ENCODE measurements around the gene SPOCK1. TPM values are rescaled to one million over a fixed set of nuclear protein-coding genes. Genes with fewer than 3 reads are reported as not detected.

SPOCK1 gene
- total and polyA plus RNA-seq, 4 donors = 0.07 to 0.18 (median 0.17) TPM; not detected in 1

DNA sequence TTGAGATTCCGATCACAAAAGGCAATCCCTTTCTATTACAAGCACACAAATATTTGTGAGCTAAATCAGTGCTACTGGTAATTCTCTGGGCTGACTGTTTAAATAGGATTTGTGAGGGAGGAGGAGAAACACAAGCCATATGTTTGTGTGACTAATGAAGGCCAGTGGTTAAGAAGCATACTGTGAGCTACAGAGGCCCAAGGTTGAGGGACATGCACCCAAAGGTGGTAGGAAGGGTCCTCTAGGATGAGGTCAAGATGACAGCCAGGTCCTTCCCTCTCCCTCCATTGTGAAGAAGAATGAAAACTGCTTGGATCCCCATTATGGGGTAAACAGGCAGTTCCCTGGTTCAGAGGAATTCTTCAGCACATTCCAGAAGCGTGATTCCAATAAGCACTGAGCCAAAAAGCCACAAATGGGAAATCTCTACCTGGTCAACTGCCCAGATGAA lies 83.9 kb downstream of the SPOCK1 start (continued):
- TF ChIP-seq, protein P1, sequence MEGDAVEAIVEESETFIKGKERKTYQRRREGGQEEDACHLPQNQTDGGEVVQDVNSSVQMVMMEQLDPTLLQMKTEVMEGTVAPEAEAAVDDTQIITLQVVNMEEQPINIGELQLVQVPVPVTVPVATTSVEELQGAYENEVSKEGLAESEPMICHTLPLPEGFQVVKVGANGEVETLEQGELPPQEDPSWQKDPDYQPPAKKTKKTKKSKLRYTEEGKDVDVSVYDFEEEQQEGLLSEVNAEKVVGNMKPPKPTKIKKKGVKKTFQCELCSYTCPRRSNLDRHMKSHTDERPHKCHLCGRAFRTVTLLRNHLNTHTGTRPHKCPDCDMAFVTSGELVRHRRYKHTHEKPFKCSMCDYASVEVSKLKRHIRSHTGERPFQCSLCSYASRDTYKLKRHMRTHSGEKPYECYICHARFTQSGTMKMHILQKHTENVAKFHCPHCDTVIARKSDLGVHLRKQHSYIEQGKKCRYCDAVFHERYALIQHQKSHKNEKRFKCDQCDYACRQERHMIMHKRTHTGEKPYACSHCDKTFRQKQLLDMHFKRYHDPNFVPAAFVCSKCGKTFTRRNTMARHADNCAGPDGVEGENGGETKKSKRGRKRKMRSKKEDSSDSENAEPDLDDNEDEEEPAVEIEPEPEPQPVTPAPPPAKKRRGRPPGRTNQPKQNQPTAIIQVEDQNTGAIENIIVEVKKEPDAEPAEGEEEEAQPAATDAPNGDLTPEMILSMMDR (IDR thresholded peaks at IDR 0.05; ENCODE audit: low read depth, low read length, missing input control) = no peak

DNA sequence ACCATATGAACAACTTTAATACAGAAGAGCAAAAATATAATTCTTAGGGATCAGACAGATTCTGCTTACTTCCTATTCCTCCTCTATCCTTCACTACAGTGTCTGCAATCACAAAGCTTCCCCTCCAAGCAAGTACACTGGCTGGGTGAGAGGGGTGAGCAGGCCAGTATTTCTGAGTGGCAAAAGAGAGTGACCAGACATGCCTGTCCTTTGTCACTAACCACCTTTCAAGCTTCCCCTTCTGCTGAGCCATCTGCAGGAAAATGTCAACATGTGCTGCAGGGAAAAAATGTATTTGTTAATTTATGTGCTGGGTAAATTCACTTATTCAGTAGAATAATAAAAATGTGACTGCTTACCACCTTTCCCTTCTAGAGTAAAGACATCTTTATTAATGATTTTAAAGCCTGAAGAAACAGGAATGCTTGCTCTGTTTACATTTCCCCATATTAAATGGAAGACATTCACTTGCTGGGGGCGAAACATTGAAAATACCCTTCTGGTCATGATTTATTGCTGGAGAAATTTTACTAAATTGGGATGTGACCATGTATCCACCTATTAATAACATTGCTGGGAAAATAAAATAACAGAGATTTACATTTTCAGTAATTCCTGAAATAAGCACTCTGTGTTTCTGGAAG lies 84.9 kb downstream of the SPOCK1 start:
- Histone ChIP-seq H3K27ac (ENCODE audit: low read depth in 1 of 2, low read length in 2 of 2) (no peak overlapping the region), H3K27me3 (ENCODE audit: control insufficient read depth in 4 of 4, insufficient read depth in 4 of 4, low read length in 3 of 4) (no peaks in the 10 kb centered on the region), H3K9ac (ENCODE audit: low read depth in 1 of 2, low read length in 2 of 2) (no peak overlapping the region), H3K4me3 (ENCODE audit: low read depth in 1 of 3, low read length in 3 of 3) (no peak overlapping the region), H3K4me1 (ENCODE audit: control insufficient read depth in 4 of 4, insufficient read depth in 4 of 4, low read length in 3 of 4) (no peaks in the 10 kb centered on the region), H3K9me3 (ENCODE audit: control insufficient read depth in 4 of 4, low read length in 3 of 4) (no peaks in the 10 kb centered on the region), H3K36me3 (ENCODE audit: control insufficient read depth in 4 of 4, insufficient read depth in 3 of 4, low read depth in 1 of 4, low read length in 3 of 4) (no peaks in the 10 kb centered on the region)
- DNase-seq (ENCODE audit: low spot score) = no peak
- WGBS = 57% methylated on average over 1 of the region's 1 CpG
- TF ChIP-seq RXRA (IDR thresholded peaks at IDR 0.05) (no peak), JUND (IDR thresholded peaks at IDR 0.05) (no peak), SP1 (IDR thresholded peaks at IDR 0.05) (no peak), NR2F2 (IDR thresholded peaks at IDR 0.05) (no peak), GABPA (IDR thresholded peaks at IDR 0.05 in 1 of 2, conservative IDR thresholded peaks at IDR 0.05 in 1 of 2) (no peak), RAD21 (IDR thresholded peaks at IDR 0.05) (no peak), TAF1 (conservative IDR thresholded peaks at IDR 0.05) (no peak), FOXA2 (IDR thresholded peaks at IDR 0.05) (no peak), HNF4A (conservative IDR thresholded peaks at IDR 0.05) (no peak), EGR1 (IDR thresholded peaks at IDR 0.05; ENCODE audit: low read depth in 2 of 2) (no peak), FOXA1 (IDR thresholded peaks at IDR 0.05) (no peak), HNF4G (IDR thresholded peaks at IDR 0.05) (no peak), YY1 (IDR thresholded peaks at IDR 0.05) (no peak)
- TF ChIP-seq, protein P1 (IDR thresholded peaks at IDR 0.05; ENCODE audit: low read depth, low read length, missing input control) = no peak
- TF ChIP-seq, protein P2, sequence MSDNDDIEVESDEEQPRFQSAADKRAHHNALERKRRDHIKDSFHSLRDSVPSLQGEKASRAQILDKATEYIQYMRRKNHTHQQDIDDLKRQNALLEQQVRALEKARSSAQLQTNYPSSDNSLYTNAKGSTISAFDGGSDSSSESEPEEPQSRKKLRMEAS (IDR thresholded peaks at IDR 0.05) = no peak
- TF ChIP-seq, protein P3, sequence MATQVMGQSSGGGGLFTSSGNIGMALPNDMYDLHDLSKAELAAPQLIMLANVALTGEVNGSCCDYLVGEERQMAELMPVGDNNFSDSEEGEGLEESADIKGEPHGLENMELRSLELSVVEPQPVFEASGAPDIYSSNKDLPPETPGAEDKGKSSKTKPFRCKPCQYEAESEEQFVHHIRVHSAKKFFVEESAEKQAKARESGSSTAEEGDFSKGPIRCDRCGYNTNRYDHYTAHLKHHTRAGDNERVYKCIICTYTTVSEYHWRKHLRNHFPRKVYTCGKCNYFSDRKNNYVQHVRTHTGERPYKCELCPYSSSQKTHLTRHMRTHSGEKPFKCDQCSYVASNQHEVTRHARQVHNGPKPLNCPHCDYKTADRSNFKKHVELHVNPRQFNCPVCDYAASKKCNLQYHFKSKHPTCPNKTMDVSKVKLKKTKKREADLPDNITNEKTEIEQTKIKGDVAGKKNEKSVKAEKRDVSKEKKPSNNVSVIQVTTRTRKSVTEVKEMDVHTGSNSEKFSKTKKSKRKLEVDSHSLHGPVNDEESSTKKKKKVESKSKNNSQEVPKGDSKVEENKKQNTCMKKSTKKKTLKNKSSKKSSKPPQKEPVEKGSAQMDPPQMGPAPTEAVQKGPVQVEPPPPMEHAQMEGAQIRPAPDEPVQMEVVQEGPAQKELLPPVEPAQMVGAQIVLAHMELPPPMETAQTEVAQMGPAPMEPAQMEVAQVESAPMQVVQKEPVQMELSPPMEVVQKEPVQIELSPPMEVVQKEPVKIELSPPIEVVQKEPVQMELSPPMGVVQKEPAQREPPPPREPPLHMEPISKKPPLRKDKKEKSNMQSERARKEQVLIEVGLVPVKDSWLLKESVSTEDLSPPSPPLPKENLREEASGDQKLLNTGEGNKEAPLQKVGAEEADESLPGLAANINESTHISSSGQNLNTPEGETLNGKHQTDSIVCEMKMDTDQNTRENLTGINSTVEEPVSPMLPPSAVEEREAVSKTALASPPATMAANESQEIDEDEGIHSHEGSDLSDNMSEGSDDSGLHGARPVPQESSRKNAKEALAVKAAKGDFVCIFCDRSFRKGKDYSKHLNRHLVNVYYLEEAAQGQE (IDR thresholded peaks at IDR 0.05) = no peak
- TF ChIP-seq, protein P4, sequence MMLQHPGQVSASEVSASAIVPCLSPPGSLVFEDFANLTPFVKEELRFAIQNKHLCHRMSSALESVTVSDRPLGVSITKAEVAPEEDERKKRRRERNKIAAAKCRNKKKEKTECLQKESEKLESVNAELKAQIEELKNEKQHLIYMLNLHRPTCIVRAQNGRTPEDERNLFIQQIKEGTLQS (IDR thresholded peaks at IDR 0.05) = no peak
- TF ChIP-seq, protein P5, sequence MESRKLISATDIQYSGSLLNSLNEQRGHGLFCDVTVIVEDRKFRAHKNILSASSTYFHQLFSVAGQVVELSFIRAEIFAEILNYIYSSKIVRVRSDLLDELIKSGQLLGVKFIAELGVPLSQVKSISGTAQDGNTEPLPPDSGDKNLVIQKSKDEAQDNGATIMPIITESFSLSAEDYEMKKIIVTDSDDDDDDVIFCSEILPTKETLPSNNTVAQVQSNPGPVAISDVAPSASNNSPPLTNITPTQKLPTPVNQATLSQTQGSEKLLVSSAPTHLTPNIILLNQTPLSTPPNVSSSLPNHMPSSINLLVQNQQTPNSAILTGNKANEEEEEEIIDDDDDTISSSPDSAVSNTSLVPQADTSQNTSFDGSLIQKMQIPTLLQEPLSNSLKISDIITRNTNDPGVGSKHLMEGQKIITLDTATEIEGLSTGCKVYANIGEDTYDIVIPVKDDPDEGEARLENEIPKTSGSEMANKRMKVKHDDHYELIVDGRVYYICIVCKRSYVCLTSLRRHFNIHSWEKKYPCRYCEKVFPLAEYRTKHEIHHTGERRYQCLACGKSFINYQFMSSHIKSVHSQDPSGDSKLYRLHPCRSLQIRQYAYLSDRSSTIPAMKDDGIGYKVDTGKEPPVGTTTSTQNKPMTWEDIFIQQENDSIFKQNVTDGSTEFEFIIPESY (IDR thresholded peaks at IDR 0.05) = no peak
